HepG2 (cell line): ENCODE measurements around the gene VPS18. TPM values are rescaled to one million over a fixed set of nuclear protein-coding genes. Genes with fewer than 3 reads are reported as not detected.

Source experiments
- ARNT2 ChIP-seq: sonication (generic); formaldehyde crosslinking; IDR thresholded peaks from 2 replicates; pipeline ENCODE4 v1.8.0; 2022; ENCODE audit warnings: mild to moderate bottlenecking, low read depth, missing genetic modification reagents, moderate library complexity
- HNRNPL ChIP-seq: fragments of 200-400 bp; formaldehyde crosslinking; IDR thresholded peaks from 2 replicates; pipeline ENCODE4 v1.6.1; 2017; ENCODE audit warnings: mild to moderate bottlenecking, low read depth, low read length
- KDM2A ChIP-seq: sonication (generic); formaldehyde crosslinking; IDR thresholded peaks from 2 replicates; pipeline ENCODE4 v1.4.0; 2020; ENCODE audit warnings: low read depth, missing genetic modification reagents, borderline replicate concordance
- MYNN ChIP-seq: sonication (generic); formaldehyde crosslinking; IDR thresholded peaks from 2 replicates; pipeline ENCODE4 v1.4.0; 2020; ENCODE audit warnings: mild to moderate bottlenecking, low read depth, missing genetic modification reagents
- ZNF138 ChIP-seq: sonication (generic); formaldehyde crosslinking; IDR thresholded peaks from 2 replicates; pipeline ENCODE4 v1.5.0; 2020; ENCODE audit warnings: mild to moderate bottlenecking, low read depth, missing genetic modification reagents
- ZNF224 ChIP-seq: sonication (generic); formaldehyde crosslinking; IDR thresholded peaks from 2 replicates; pipeline ENCODE4 v1.5.0; 2020; ENCODE audit warnings: mild to moderate bottlenecking, missing genetic modification reagents
- ZNF530 ChIP-seq: sonication (generic); formaldehyde crosslinking; IDR thresholded peaks from 2 replicates; pipeline ENCODE4 v1.5.0; 2020; ENCODE audit warnings: low read depth, mild to moderate bottlenecking, missing genetic modification reagents
- ZNF891 ChIP-seq: sonication (generic); formaldehyde crosslinking; IDR thresholded peaks from 2 replicates; pipeline ENCODE4 v1.5.0; 2020; ENCODE audit warnings: mild to moderate bottlenecking, missing genetic modification reagents
- polyA plus RNA-seq, 8 experiments: library from polyadenylated mRNA; depleted of rRNA in 3 of 8; stranded (reverse) in 7 of 8; unstranded in 1 of 8; fragments of >200 nt; fragmentation: Illumina TruSeq in 4 of 8; extraction: Trizol in 4 of 8; gene quantifications; 2 replicates each; pipeline versions ENCODE4 v1.2.1 to v1.2.3, GENCODE V29; 2011 to 2016; ENCODE audit warnings: low read depth in 4 of 8, missing spikeins in 1 of 8, mixed read lengths in 1 of 8; ENCODE audit not compliant: insufficient read depth in 1 of 8
- total RNA-seq, 5 experiments: library from RNA; depleted of rRNA; stranded (reverse); fragments of >200 nt; fragmentation: Illumina TruSeq; extraction: Trizol; gene quantifications; 2 replicates each; pipeline ENCODE4 v1.2.3, GENCODE V29; 2016; ENCODE audit warnings: low read depth in 1 of 5
- TF ChIP-seq, protein P1 (sequence below): sonication (generic); formaldehyde crosslinking; IDR thresholded peaks from 2 replicates; pipeline ENCODE4 v1.9.0; 2022; ENCODE audit warnings: missing genetic modification reagents, mild to moderate bottlenecking, borderline replicate concordance
- TF ChIP-seq, protein P2 (sequence below): sonication (generic); formaldehyde crosslinking; IDR thresholded peaks from 2 replicates; pipeline ENCODE4 v1.5.0; 2020; ENCODE audit warnings: mild to moderate bottlenecking, missing genetic modification reagents
- TF ChIP-seq, protein P3 (sequence below): IDR thresholded peaks from 2 replicates; pipeline ENCODE4 v1.6.1; 2016; ENCODE audit warnings: missing compliant biosample characterization, missing genetic modification reagents, borderline replicate concordance
- TF ChIP-seq, protein P4 (sequence below): sonication (generic); formaldehyde crosslinking; conservative IDR thresholded peaks from 2 replicates; pipeline ENCODE4 v1.8.0; 2022; ENCODE audit warnings: mild to moderate bottlenecking, moderate library complexity, missing genetic modification reagents
- TF ChIP-seq, protein P5 (sequence below): sonication (generic); formaldehyde crosslinking; IDR thresholded peaks from 2 replicates; pipeline ENCODE4 v1.4.0; 2020; ENCODE audit warnings: missing genetic modification reagents
- TF ChIP-seq, protein P6 (sequence below): IDR thresholded peaks from 2 replicates; pipeline ENCODE4 v1.6.1; 2016; ENCODE audit warnings: low read depth, borderline replicate concordance

The VPS18 gene
- total and polyA plus RNA-seq, 2 of the 13 experiments (the other 11 are each of a cell fraction or from before 2014, with no cell fraction given): 5.8 to 17.0 TPM

DNA sequence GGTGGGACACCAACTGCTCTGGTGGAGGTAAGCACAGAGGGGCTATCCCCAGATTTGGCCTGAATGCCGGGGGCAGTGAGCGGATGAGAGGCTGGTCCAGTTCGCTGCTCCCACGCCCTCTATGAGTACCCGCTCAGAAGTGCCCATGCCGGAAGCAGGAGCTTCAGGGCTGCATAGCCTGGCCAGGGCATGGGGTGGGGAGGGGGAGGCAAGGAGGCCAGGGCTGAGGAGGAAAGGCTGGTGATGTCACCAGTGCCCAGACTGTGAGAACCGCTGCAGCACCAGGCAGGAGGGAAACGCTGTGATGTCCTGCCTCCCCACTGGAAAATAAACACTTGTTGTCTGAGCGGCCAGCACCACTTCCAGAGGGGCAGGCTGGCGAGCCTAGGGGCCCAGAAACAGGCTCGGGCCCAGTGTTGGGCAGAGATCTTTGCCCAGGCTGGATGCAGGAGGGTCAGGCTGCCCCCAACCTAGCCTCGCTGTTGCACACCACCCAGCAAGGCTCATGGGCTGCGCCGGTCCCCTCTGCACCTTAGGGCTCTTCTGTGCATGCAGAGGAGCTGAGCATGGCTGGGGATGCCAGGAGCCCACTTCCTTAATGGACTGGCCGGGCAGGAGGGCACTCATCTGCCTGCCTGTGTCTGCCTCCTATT, 24.0 kb downstream of the VPS18 start (continued):
- TF ChIP-seq, protein P1, sequence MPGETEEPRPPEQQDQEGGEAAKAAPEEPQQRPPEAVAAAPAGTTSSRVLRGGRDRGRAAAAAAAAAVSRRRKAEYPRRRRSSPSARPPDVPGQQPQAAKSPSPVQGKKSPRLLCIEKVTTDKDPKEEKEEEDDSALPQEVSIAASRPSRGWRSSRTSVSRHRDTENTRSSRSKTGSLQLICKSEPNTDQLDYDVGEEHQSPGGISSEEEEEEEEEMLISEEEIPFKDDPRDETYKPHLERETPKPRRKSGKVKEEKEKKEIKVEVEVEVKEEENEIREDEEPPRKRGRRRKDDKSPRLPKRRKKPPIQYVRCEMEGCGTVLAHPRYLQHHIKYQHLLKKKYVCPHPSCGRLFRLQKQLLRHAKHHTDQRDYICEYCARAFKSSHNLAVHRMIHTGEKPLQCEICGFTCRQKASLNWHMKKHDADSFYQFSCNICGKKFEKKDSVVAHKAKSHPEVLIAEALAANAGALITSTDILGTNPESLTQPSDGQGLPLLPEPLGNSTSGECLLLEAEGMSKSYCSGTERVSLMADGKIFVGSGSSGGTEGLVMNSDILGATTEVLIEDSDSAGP (CRISPR knock-in tag): peak; percentile 82
- TF ChIP-seq, protein P2, sequence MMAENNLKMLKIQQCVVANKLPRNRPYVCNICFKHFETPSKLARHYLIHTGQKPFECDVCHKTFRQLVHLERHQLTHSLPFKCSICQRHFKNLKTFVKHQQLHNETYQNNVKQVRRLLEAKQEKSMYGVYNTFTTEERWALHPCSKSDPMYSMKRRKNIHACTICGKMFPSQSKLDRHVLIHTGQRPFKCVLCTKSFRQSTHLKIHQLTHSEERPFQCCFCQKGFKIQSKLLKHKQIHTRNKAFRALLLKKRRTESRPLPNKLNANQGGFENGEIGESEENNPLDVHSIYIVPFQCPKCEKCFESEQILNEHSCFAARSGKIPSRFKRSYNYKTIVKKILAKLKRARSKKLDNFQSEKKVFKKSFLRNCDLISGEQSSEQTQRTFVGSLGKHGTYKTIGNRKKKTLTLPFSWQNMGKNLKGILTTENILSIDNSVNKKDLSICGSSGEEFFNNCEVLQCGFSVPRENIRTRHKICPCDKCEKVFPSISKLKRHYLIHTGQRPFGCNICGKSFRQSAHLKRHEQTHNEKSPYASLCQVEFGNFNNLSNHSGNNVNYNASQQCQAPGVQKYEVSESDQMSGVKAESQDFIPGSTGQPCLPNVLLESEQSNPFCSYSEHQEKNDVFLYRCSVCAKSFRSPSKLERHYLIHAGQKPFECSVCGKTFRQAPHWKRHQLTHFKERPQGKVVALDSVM (CRISPR knock-in tag): peak; percentile 33; the same call in 1 of the 2 replicates
- TF ChIP-seq ZNF891 (CRISPR knock-in tag) (peak; percentile 48; the same call in 1 of the 2 replicates), ZNF138 (0 out of 2 replicates have a peak, but pooled peaks have one; percentile 60), KDM2A (CRISPR knock-in tag) (0 out of 2 replicates have a peak, but pooled peaks have one; percentile 24), ARNT2 (CRISPR knock-in tag) (0 out of 2 replicates have a peak, but pooled peaks have one; percentile 29), ZNF224 (0 out of 2 replicates have a peak, but pooled peaks have one; percentile 77), MYNN (CRISPR knock-in tag) (no peak), ZNF530 (CRISPR knock-in tag) (no peak), HNRNPL (peak; percentile 63)
- TF ChIP-seq, protein P3, sequence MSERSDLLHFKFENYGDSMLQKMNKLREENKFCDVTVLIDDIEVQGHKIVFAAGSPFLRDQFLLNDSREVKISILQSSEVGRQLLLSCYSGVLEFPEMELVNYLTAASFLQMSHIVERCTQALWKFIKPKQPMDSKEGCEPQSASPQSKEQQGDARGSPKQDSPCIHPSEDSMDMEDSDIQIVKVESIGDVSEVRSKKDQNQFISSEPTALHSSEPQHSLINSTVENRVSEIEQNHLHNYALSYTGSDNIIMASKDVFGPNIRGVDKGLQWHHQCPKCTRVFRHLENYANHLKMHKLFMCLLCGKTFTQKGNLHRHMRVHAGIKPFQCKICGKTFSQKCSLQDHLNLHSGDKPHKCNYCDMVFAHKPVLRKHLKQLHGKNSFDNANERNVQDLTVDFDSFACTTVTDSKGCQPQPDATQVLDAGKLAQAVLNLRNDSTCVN (CRISPR knock-in tag): no peak
- TF ChIP-seq, protein P4, sequence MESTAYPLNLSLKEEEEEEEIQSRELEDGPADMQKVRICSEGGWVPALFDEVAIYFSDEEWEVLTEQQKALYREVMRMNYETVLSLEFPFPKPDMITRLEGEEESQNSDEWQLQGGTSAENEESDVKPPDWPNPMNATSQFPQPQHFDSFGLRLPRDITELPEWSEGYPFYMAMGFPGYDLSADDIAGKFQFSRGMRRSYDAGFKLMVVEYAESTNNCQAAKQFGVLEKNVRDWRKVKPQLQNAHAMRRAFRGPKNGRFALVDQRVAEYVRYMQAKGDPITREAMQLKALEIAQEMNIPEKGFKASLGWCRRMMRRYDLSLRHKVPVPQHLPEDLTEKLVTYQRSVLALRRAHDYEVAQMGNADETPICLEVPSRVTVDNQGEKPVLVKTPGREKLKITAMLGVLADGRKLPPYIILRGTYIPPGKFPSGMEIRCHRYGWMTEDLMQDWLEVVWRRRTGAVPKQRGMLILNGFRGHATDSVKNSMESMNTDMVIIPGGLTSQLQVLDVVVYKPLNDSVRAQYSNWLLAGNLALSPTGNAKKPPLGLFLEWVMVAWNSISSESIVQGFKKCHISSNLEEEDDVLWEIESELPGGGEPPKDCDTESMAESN (CRISPR knock-in tag): 0 out of 2 replicates have a peak, but pooled peaks have one; percentile 24
- TF ChIP-seq, protein P5, sequence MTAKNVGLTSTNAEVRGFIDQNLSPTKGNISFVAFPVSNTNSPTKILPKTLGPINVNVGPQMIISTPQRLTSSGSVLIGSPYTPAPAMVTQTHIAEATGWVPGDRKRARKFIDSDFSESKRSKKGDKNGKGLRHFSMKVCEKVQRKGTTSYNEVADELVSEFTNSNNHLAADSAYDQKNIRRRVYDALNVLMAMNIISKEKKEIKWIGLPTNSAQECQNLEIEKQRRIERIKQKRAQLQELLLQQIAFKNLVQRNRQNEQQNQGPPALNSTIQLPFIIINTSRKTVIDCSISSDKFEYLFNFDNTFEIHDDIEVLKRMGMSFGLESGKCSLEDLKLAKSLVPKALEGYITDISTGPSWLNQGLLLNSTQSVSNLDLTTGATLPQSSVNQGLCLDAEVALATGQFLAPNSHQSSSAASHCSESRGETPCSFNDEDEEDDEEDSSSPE (CRISPR knock-in tag): no peak
- TF ChIP-seq, protein P6, sequence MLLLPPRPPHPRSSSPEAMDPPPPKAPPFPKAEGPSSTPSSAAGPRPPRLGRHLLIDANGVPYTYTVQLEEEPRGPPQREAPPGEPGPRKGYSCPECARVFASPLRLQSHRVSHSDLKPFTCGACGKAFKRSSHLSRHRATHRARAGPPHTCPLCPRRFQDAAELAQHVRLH (CRISPR knock-in tag): 0 out of 2 replicates have a peak, but pooled peaks have one; percentile 16
